Mammary epithelial cell (primary cell): ENCODE data around the gene ALK.

Experiments
- CTCF ChIP-seq, 2 donors: IDR thresholded peaks in 1 of 2; conservative IDR thresholded peaks in 1 of 2; 2 replicates each; pipeline ENCODE4 v1.5.1; 2011 to 2012; ENCODE audit warnings: inconsistent platforms in 2 of 2, low read length in 2 of 2, mild to moderate bottlenecking in 2 of 2, control low read depth in 1 of 2, low read depth in 1 of 2; ENCODE audit not compliant: insufficient read depth in 1 of 2; ENCODE audit errors: extremely low read depth in 1 of 2
- EZH2 ChIP-seq: IDR thresholded peaks from 2 replicates; pipeline ENCODE4 v1.6.1; 2012; ENCODE audit warnings: low read length, inconsistent platforms, borderline replicate concordance

GRCh38 chr2:29157131-29157530, 764.3 kb downstream of the ALK start:
- TF ChIP-seq CTCF (conservative IDR thresholded peaks at IDR 0.05 in 1 of 2, IDR thresholded peaks at IDR 0.05 in 1 of 2; ENCODE audit: extremely low read depth in 1 of 2, insufficient read depth in 1 of 2, low read depth in 1 of 2, low read length in 2 of 2) (no peak), EZH2 (no peak)
